SK-N-SH (cell line): ENCODE data around the gene PIK3R5. TPM values are rescaled to one million over a fixed set of nuclear protein-coding genes. Genes with fewer than 3 reads are reported as not detected.

Source experiments
- CTCF ChIA-PET: fragments of 300-600, 350-600 bp; formaldehyde crosslinking; extraction: SDS; loops from one replicate; lab custom pipeline; 2021; lab: Yijun Ruan, JAX
- POLR2A ChIA-PET: fragments of 350-600 bp; sonication (Branson Sonifier 250); formaldehyde crosslinking; extraction: SDS; loops from one replicate; lab custom pipeline; 2020; ENCODE audit warnings: antibody characterized with exemption, inconsistent platforms; lab: Yijun Ruan, JAX
- DNase-seq: peaks from one replicate; pipeline ENCODE4 v3.0.0; 2012
- H2AFZ ChIP-seq: fragments of 200-600 bp; sonication (generic); 2 replicates; pipeline ENCODE4 v1.8.1; 2016; ENCODE audit warnings: antibody characterized with exemption, mild to moderate bottlenecking, low read depth
- H3F3A ChIP-seq: fragments of 200-600 bp; sonication (generic); replicated peaks from 2 replicates; pipeline ENCODE3; 2016; ENCODE audit warnings: antibody characterized with exemption, mild to moderate bottlenecking; ENCODE audit not compliant: insufficient read depth
- H3K27ac ChIP-seq, 2 experiments: fragments of 200-500 bp in 1 of 2; fragments of 200-600 bp in 1 of 2; sonication (Bioruptor generic) in 1 of 2; sonication (generic), shearing (Covaris generic) in 1 of 2; 2 replicates each; pipeline versions ENCODE4 v1.5.1 to v1.6.1; 2014 to 2016; ENCODE audit warnings: low read depth in 2 of 2, inconsistent platforms in 1 of 2, low read length in 1 of 2, mild to moderate bottlenecking in 1 of 2, mixed read lengths in 1 of 2
- H3K27me3 ChIP-seq: fragments of 200-600 bp; sonication (generic), shearing (Covaris generic); 2 replicates; pipeline ENCODE4 v1.6.1; 2016; ENCODE audit warnings: mixed run types; ENCODE audit not compliant: insufficient read depth
- H3K36me3 ChIP-seq, 2 experiments: fragments of 200-500 bp in 1 of 2; fragments of 200-600 bp in 1 of 2; sonication (Bioruptor generic) in 1 of 2; sonication (generic) in 1 of 2; replicated peaks in 1 of 2; 2 replicates each; pipeline versions ENCODE3 to v1.5.1; 2014 to 2016; ENCODE audit warnings: low read length in 1 of 2, mild to moderate bottlenecking in 1 of 2; ENCODE audit not compliant: insufficient read depth in 2 of 2, control insufficient read depth in 1 of 2
- H3K4me1 ChIP-seq, 2 experiments: fragments of 200-500 bp in 1 of 2; fragments of 200-600 bp in 1 of 2; sonication (Bioruptor generic) in 1 of 2; sonication (generic), shearing (Covaris generic) in 1 of 2; 2 replicates each; pipeline versions ENCODE4 v1.5.1 to v1.6.1; 2014 to 2016; ENCODE audit warnings: low read depth in 1 of 2, low read length in 1 of 2, mixed run types in 1 of 2; ENCODE audit not compliant: insufficient read depth in 2 of 2, control insufficient read depth in 1 of 2
- H3K4me2 ChIP-seq: fragments of 200-600 bp; sonication (generic), shearing (Covaris generic); 2 replicates; pipeline ENCODE4 v1.6.1; 2017; ENCODE audit warnings: mixed run types
- H3K4me3 ChIP-seq, 2 experiments: fragments of 200-500 bp in 1 of 2; fragments of 200-600 bp in 1 of 2; sonication (Bioruptor generic) in 1 of 2; sonication (generic), shearing (Covaris generic) in 1 of 2; 2 replicates each; pipeline versions ENCODE4 v1.5.1 to v1.8.1; 2014 to 2016; ENCODE audit warnings: low read depth in 2 of 2, inconsistent platforms in 1 of 2, low read length in 1 of 2, mild to moderate bottlenecking in 1 of 2, mixed read lengths in 1 of 2, moderate library complexity in 1 of 2
- H3K79me2 ChIP-seq: fragments of 200-600 bp; sonication (generic); 2 replicates; pipeline ENCODE4 v1.8.1; 2017; ENCODE audit warnings: mild to moderate bottlenecking; ENCODE audit not compliant: insufficient read depth
- H3K9ac ChIP-seq: fragments of 200-600 bp; sonication (generic); 2 replicates; pipeline ENCODE4 v1.6.1; 2017; ENCODE audit warnings: mixed run types
- H3K9me2 ChIP-seq: fragments of 200-600 bp; sonication (generic); 2 replicates; pipeline ENCODE4 v1.6.1; 2017; ENCODE audit warnings: mixed run types
- H3K9me3 ChIP-seq: fragments of 200-600 bp; sonication (generic); 2 replicates; pipeline ENCODE4 v1.6.1; 2017; ENCODE audit warnings: mixed run types, mild to moderate bottlenecking, moderate library complexity
- H4K20me1 ChIP-seq: fragments of 200-600 bp; sonication (generic); 2 replicates; pipeline ENCODE4 v1.6.1; 2017; ENCODE audit warnings: mild to moderate bottlenecking, mixed run types; ENCODE audit not compliant: insufficient read depth
- CHD2 ChIP-seq: fragments of 150-350 bp; IDR thresholded peaks from 2 replicates; pipeline ENCODE4 v1.6.1; 2018; ENCODE audit warnings: low read length; ENCODE audit not compliant: partially characterized antibody
- EP300 ChIP-seq, 2 experiments: IDR thresholded peaks; 2 replicates each; pipeline versions ENCODE4 v1.4.0 to v1.6.1; 2012; ENCODE audit warnings: borderline replicate concordance in 1 of 2, low read depth in 1 of 2, low read length in 1 of 2
- EZH2phosphoT487 ChIP-seq: fragments of 200-600 bp; sonication (generic); IDR thresholded peaks from 2 replicates; pipeline ENCODE4 v1.6.1; 2017; ENCODE audit warnings: low read depth, mixed run types, mild to moderate bottlenecking, antibody characterized with exemption, moderate library complexity, borderline replicate concordance
- FOXJ3 ChIP-seq: sonication (generic); formaldehyde crosslinking; IDR thresholded peaks from 2 replicates; pipeline ENCODE4 v1.5.1; 2020; ENCODE audit warnings: mild to moderate bottlenecking, missing genetic modification reagents
- FOXM1 ChIP-seq: IDR thresholded peaks from 2 replicates; pipeline ENCODE4 v1.4.0; 2012; ENCODE audit warnings: low read depth, mild to moderate bottlenecking
- GABPA ChIP-seq: IDR thresholded peaks from 2 replicates; pipeline ENCODE4 v1.4.0; 2012; ENCODE audit warnings: low read depth, mild to moderate bottlenecking
- MEF2A ChIP-seq: IDR thresholded peaks from 2 replicates; pipeline ENCODE4 v1.4.0; 2012; ENCODE audit warnings: low read depth, borderline replicate concordance
- NRF1 ChIP-seq: IDR thresholded peaks from 2 replicates; pipeline ENCODE4 v1.6.1; 2012; ENCODE audit warnings: low read depth, mild to moderate bottlenecking, low read length
- PBX3 ChIP-seq: IDR thresholded peaks from 2 replicates; pipeline ENCODE4; 2012
- POLR2AphosphoS5 ChIP-seq: IDR thresholded peaks from 2 replicates; pipeline ENCODE4 v1.6.1; 2012; ENCODE audit warnings: low read depth, low read length
- RAD21 ChIP-seq: IDR thresholded peaks from 2 replicates; pipeline ENCODE4 v1.6.1; 2012; ENCODE audit warnings: mild to moderate bottlenecking, low read length
- RCOR1 ChIP-seq: fragments of 150-350 bp; IDR thresholded peaks from 2 replicates; pipeline ENCODE4 v1.6.1; 2017; ENCODE audit warnings: antibody characterized with exemption, low read length
- SMC3 ChIP-seq: IDR thresholded peaks from 2 replicates; pipeline ENCODE4 v1.6.1; 2012; ENCODE audit warnings: low read depth, low read length, improper control_type of control experiment
- TAF1 ChIP-seq: IDR thresholded peaks from 2 replicates; pipeline ENCODE4 v1.6.1; 2012; ENCODE audit warnings: low read depth, mild to moderate bottlenecking, low read length, moderate library complexity, borderline replicate concordance
- TCF12 ChIP-seq: IDR thresholded peaks from 2 replicates; pipeline ENCODE4 v1.4.0; 2012
- TEAD4 ChIP-seq: IDR thresholded peaks from 2 replicates; pipeline ENCODE4 v1.4.0; 2012; ENCODE audit warnings: mild to moderate bottlenecking, borderline replicate concordance; ENCODE audit not compliant: insufficient read depth
- YY1 ChIP-seq: IDR thresholded peaks from 2 replicates; pipeline ENCODE4 v1.4.0; 2012; ENCODE audit warnings: low read depth, mild to moderate bottlenecking
- ZBTB33 ChIP-seq: IDR thresholded peaks from 2 replicates; pipeline ENCODE4 v1.4.0; 2012; ENCODE audit warnings: low read depth, borderline replicate concordance
- WGBS: methylation state at CpG from one replicate; pipeline ENCODE4 v1.1.6; 2017; ENCODE audit warnings: low lambda C conversion rate; 5-methylcytosine and 5-hydroxymethylcytosine counted together
- polyA plus RNA-seq, 3 experiments: library from polyadenylated mRNA; depleted of rRNA; stranded (reverse); fragments of >200 nt; gene quantifications; 2 replicates each; pipeline ENCODE4 v1.2.3, GENCODE V29; 2012
- TF ChIP-seq, protein P1 (sequence below): fragments of 150-350 bp; IDR thresholded peaks from 2 replicates; pipeline ENCODE4 v1.6.1; 2017; ENCODE audit warnings: antibody characterized with exemption, low read length, low read depth, borderline replicate concordance
- TF ChIP-seq, protein P2 (sequence below): IDR thresholded peaks from 2 replicates; pipeline ENCODE4 v1.4.0; 2012; ENCODE audit warnings: low read depth, borderline replicate concordance
- TF ChIP-seq, protein P3 (sequence below): IDR thresholded peaks from 2 replicates; pipeline ENCODE4 v1.6.1; 2012; ENCODE audit warnings: mild to moderate bottlenecking, low read depth, low read length, moderate library complexity

The PIK3R5 gene
- polyA plus RNA-seq, 1 of the 3 experiments (the other 2 are of a cell fraction) = not detected

GRCh38 chr17:8898636-8899035, 66.9 kb downstream of the PIK3R5 start (continued):
- TF ChIP-seq RCOR1 (no peak), TEAD4 (no peak), NRF1 (no peak), TAF1 (no peak)
- TF ChIP-seq, protein P1, sequence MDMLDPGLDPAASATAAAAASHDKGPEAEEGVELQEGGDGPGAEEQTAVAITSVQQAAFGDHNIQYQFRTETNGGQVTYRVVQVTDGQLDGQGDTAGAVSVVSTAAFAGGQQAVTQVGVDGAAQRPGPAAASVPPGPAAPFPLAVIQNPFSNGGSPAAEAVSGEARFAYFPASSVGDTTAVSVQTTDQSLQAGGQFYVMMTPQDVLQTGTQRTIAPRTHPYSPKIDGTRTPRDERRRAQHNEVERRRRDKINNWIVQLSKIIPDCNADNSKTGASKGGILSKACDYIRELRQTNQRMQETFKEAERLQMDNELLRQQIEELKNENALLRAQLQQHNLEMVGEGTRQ = no peak
- TF ChIP-seq, protein P2, sequence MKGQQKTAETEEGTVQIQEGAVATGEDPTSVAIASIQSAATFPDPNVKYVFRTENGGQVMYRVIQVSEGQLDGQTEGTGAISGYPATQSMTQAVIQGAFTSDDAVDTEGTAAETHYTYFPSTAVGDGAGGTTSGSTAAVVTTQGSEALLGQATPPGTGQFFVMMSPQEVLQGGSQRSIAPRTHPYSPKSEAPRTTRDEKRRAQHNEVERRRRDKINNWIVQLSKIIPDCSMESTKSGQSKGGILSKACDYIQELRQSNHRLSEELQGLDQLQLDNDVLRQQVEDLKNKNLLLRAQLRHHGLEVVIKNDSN = no peak

GRCh38 chr17:8898126-8898525, 67.4 kb downstream of the PIK3R5 start:
- Histone ChIP-seq H3K4me1 (no peaks in the 10 kb centered on the region), H2AFZ (no peak overlapping the region), H3F3A (no peaks in the 10 kb centered on the region), H3K4me2 (no peak overlapping the region), H4K20me1 (no peaks in the 10 kb centered on the region), H3K9ac (no peak overlapping the region), H3K36me3 (no peaks in the 10 kb centered on the region), H3K4me3 (no peak overlapping the region), H3K9me2 (no peaks in the 10 kb centered on the region), H3K79me2 (no peaks in the 10 kb centered on the region), H3K27me3 (peaks cover 51% of the 10 kb centered on the region; the same call in 1 of the 2 replicates), H3K27ac (no peak overlapping the region), H3K9me3 (no peaks in the 10 kb centered on the region)
- no peak for DNase-seq
- TF ChIP-seq MEF2A (no peak), TCF12 (no peak), PBX3 (no peak), EP300 (IDR thresholded peaks at IDR 0.05; ENCODE audit: borderline replicate concordance in 1 of 2, low read depth in 1 of 2, low read length in 1 of 2) (no peak), EZH2phosphoT487 (no peak), TEAD4 (no peak), POLR2AphosphoS5 (no peak), FOXJ3 (CRISPR knock-in tag) (no peak), YY1 (no peak), GABPA (no peak), FOXM1 (no peak), CHD2 (no peak), RAD21 (no peak), SMC3 (no peak), ZBTB33 (no peak)
- TF ChIP-seq, protein P1 = no peak
- TF ChIP-seq, protein P2 = no peak
- TF ChIP-seq, protein P3, sequence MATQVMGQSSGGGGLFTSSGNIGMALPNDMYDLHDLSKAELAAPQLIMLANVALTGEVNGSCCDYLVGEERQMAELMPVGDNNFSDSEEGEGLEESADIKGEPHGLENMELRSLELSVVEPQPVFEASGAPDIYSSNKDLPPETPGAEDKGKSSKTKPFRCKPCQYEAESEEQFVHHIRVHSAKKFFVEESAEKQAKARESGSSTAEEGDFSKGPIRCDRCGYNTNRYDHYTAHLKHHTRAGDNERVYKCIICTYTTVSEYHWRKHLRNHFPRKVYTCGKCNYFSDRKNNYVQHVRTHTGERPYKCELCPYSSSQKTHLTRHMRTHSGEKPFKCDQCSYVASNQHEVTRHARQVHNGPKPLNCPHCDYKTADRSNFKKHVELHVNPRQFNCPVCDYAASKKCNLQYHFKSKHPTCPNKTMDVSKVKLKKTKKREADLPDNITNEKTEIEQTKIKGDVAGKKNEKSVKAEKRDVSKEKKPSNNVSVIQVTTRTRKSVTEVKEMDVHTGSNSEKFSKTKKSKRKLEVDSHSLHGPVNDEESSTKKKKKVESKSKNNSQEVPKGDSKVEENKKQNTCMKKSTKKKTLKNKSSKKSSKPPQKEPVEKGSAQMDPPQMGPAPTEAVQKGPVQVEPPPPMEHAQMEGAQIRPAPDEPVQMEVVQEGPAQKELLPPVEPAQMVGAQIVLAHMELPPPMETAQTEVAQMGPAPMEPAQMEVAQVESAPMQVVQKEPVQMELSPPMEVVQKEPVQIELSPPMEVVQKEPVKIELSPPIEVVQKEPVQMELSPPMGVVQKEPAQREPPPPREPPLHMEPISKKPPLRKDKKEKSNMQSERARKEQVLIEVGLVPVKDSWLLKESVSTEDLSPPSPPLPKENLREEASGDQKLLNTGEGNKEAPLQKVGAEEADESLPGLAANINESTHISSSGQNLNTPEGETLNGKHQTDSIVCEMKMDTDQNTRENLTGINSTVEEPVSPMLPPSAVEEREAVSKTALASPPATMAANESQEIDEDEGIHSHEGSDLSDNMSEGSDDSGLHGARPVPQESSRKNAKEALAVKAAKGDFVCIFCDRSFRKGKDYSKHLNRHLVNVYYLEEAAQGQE = no peak
- ChIA-PET CTCF (no interaction called here), POLR2A (no interaction called here)
- 4% methylated on average over 2 of the region's 2 CpGs for WGBS
